HG03354 (cell line): Measurements from ENCODE around the gene TSPAN11.

Source experiments
- ATAC-seq: cut with Tn5 transposase; IDR thresholded peaks from one replicate; pipeline ENCODE4 v1.9.1; 2021; ENCODE audit warnings: mild to moderate bottlenecking; ENCODE audit not compliant: unreplicated experiment, poor library complexity, severe bottlenecking

The TSPAN11 gene

DNA sequence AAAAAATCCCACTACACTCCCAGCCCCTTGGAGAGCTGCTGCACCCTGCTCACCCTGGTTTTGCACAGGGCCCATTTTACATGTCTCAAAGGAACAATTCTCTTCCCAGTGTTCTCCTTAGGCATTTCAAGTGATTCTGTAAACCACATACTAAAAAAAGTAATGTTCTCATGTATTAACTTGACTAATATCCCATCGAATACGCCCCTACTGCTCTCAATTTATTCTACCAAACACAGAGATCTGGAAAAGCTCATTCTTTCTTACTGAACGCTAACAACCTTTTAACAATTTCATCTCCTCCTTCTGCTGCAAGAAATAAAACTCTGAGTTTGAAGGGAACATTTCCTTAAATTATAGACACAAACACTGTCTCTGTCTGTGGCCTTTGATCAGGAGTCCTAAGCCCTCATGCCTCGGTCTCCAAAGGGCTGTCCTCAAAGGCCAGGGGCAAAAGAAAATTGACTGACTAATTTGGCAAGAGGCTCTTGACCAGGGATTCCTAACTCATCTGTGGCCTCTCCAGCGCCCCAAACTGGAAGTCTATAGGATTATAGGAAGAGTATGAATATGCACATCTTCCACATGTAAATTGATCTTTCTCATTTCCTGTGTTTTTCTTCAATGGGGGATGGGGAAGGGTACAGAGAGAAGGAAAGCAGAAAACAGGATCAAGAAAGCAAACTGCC is 17.1 kb upstream of the TSPAN11 start:
- ATAC-seq, result no peak

DNA sequence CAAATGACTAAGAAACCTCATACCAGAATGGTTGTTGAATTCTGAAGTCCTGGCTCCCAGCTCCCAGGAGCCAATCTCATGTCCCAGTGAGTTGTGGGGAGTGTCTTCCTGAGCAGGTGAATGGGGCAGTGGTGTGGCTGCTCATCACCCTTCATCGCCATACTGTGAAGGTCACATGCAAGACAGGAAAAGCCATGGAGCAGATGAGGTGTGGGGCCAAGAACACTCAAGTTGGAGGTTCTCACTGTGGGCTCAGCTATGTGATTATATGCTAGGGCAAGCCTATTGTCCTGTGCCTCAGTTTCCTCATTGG is 16.6 kb upstream of the TSPAN11 start:
- ATAC-seq, result no peak

DNA sequence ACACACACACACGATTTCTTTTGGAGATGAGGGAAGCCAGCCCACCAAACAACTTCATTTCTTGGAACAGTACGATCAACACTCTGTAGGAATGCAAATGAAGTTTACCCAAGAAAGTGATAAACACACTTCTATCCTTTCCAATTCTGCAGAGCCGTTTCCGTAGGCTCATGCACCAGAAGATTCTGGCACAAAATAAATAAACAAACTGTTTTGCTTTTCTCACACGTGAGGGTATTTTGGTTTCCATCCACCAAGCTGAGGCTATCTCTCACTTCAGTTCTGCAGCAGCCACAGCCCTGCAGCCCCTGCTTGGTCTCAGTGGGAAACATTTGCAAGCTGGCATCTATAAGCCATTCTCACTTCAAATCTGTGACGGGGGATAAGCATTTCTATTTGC is 15.3 kb upstream of the TSPAN11 start:
- ATAC-seq, result no peak

DNA sequence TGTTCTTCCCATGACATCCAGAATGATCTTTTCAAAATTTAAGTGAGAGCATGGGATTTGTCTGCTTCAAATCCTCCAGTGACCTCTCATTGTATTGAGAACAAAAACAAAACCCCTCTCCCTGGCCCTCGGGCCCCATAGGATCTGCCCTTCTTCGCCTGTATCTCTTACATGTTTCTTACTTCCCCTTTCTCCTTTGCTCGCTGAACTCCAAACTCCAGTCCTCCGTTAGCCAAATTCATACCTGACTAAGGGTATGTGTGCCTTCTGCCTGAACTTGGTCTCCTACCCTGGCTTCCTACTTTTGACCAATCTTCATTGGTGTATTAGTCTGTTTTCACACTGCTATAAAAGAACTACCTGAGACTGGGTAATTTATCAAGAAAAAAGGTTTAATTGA is 13.2 kb upstream of the TSPAN11 start:
- ATAC-seq, result no peak

DNA sequence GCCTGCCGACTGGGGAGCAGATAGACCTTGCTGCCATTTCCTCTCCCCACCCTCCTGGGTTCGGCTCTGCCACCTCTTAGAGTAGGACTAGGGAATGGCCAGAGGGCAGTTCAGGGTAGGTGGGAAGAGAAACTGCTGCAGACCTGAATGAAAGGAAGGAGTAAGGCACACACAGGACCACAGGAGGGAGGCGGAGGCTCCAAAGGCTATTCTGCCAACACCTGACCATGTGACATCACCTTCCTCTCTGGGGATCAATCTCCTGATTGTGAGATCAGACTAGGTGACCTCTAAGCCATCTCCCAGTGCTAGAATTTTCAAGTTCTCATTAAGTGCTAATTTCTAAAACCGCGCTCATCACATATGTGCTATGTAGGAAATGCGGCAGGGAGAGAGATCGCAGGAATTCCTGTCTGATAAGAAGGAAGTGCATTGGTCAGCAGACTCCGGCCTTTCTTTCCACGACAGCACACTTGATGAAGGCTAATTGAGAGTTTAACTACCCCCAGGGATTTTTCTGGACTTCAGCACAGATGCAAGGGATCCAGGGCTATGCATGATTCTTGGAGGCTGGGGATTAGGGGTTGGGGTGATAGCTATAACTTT is 11.5 kb upstream of the TSPAN11 start:
- no peak for ATAC-seq

DNA sequence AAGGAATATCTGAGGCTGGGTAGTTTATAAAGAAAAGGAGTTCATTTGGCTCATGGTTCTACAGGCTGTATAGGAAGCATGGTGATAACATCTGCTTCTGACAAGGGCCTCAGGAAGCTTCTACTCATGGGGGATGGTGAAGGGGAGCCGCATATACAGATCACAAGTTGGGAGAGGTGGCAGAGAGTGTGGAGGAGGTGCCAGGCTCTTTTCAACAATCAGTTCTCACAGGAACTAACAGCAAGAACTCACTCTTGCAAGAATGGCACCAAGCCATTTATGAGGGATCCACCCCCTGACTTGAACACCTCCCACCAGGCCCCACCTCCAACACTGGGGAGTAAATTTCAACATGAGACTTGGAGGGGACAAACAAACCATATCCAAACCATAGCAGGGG is 3.5 kb upstream of the TSPAN11 start:
- ATAC-seq, result no peak

DNA sequence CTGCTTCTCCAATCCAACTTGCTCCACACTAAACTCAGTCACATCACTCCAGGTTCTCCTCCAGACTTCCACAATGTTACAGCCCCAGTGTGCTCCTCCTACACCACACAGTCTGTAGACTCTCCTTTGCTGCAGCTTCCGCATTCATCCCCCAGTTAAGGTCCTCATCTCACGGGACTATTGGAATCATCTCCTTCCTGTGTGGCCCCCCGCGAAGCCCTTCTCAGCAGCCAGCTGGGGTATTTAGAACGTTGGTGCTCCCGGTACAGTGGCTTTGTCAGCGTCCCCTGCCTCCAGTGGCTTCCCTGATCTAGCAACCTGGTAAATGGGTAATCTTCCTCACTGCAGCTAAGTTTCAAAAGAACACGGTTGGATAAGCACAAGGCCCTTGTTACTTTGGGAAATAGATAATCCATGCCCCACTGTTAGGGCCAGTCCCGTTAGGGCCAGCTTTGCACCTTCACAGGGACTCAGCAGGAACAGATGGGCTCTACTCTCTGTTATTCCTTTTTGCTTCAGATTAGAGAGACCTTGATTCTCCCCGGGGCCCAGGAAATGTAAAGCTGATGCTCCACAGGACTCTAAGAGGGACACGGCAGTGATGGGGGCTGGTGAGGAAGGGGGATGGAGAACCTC is 823 bp upstream of the TSPAN11 start:
- ATAC-seq, result no peak

DNA sequence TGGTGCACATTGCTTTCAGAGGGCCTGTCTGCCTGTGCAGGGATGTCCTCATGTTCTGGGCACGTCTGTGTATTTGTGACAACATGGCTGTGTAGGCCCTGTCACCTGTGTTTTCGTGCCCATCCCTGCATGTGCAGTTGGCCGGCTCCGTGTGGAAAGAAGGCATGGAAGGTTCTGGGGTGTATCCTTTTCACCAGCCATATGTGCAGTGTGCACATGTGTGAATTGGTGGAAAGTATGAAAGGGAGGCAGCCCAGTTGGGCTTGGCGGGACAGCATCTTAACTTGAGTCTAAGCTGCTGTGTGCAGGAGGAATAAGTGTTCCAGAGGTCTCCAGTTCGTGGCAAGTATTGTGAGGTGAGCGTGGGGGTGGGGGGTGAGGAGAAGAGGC is 669 bp downstream of the TSPAN11 start:
- ATAC-seq, result no peak

DNA sequence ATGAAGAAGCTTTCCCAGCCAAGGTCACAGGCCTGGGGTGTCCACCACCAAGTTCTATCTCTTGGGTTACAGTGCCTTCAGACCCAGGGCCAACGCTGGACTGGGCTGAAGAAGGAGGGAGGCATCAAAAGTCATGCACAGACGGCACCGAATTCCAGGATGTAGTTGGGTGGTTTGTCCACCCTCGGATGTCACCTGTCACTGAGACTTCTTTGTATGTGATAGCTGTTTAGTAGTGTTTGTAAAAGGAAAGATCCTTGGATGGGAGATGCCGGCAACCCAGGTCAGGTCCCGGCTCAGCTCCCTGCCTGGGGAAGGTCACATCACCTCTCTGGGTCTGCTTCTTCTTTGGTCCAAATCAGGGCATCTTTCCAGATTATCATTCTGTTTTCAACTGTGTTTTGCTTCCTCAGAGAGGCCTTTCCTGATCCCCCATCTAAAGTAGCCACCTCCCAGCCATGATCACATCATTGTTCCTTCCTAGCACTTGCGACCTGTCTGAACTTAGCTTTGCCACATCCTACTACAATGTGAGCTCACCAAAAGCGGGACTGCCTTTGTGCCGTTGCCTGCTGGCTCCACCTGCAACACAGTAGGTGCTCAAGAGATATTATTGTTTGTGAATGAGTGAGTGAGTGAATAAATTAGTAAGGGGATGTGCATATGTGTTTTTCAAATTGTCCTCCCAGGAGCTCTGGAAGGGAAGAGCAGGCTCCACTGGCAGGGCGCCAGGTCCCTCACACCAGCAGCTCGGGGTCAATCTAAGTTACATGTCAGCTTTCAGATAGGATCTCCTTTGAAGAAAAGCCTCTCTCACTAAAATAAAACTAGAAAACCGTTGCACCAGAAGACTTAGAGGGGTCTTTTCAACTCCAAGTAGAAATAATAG is 2.1 kb downstream of the TSPAN11 start:
- ATAC-seq, result no peak

DNA sequence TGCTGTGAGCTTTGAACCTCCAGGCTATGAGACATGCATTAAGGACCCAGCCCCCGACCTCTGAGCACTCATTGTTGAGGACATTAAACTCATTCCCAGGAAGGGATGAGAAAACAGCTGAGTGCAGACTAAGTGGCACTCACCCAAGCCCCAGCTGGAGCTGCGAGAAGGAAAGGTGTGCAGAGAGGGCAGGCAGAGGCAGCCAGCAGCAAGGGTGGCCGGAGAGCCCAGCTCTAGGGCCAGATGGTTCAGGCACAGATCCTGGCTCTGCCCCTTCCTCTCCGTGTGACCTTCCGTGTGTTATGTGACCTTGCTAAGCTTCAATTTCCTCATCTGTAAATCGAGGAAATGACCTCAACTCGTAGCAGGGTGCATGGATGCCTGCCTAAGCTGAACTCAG is 3.7 kb downstream of the TSPAN11 start:
- no peak for ATAC-seq

DNA sequence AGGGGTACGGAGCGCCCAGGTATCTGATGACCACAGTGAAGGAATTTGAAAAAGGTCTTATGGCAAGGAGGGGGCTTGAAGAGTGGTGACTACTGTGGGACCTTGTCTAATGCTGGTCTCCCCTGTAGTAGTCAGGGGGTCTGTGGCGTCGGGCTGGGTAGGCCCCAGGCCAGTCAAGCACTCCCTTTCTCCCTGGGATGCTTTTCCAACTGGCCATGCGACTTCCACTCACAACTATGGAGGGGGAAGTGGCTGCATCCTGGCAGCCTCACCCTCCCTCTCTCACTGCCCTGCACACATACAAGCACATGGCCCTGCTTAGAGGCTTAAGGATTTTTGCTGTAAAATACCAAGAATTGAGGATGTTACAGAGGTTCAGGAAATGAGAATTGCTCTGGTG is 4.1 kb downstream of the TSPAN11 start:
- ATAC-seq, result no peak

DNA sequence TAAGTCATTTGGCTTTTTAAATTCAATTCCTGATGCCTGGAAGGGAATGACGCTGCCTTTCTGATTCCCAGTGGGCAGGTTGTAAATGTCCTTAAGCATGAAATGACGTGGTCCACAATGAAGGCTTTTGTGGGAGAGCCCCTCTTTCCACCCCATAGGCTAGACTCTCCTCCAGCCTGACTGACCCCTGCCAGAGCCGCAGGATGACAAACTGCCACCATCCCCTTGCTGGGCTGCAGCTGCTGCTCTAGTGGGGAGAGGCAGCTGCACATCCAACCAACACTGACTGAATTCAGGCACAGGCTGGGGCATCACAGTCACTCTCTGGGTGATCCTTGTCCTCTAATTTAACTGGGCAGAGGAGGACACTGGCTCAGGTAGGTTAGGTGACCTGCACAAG is 6.3 kb downstream of the TSPAN11 start:
- no peak for ATAC-seq

DNA sequence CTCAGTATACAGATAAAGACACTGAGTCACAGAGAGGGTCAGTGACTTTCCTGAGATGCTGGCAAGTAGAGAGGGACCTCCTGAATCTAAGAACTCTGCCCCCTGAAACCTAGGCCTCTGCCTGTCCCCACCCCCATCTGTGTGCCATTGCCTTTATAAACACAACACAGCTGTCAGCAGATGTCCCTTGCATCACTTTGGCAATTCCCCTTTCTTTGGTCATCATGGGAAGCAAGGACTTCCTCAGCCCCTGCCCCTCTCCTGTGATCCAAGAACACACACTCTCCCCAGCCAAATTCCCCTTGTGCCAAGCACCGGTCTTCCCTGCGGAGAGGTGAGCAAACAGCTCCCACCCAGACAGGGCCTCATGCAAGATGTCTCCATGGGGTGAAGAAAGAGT is 8.3 kb downstream of the TSPAN11 start:
- no peak for ATAC-seq

DNA sequence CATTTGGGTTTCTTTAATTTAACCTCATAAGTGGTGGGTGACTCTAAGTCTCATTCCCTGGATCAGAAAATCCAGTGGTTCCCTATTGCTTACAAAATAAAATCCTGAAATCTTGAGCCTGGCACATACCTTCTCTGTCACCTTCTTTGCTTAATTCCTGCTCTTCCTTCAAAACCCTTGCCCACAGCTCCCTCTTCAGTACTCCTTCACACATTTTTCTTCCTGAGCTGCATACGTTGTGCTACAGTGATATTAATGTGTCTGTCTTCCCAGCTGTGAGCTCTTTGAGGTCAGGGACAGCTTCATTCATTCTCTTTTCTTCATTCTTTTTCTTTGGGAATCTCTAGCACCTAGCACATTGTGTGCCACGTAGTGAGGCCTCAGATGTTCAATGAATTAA is 9.5 kb downstream of the TSPAN11 start:
- ATAC-seq, result no peak

DNA sequence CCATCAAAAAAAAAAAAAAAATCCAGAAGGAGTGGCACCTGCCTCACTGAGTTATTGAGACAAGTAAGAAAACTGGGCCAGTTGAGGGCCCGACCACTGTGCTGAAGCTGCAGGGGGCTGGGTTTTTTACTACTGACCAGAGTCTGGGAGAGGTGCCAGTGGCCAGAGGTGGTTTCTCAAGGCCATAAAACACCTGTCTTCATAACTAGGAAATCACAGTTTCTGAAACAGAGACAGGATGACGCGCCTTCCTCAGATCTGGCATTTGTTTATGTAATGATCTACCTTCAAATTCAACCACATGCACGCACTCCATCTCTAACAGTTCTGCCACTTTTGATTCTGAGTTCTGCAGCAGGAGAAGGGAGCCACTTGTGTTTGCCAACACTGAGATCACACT is 12.7 kb downstream of the TSPAN11 start:
- no peak for ATAC-seq

DNA sequence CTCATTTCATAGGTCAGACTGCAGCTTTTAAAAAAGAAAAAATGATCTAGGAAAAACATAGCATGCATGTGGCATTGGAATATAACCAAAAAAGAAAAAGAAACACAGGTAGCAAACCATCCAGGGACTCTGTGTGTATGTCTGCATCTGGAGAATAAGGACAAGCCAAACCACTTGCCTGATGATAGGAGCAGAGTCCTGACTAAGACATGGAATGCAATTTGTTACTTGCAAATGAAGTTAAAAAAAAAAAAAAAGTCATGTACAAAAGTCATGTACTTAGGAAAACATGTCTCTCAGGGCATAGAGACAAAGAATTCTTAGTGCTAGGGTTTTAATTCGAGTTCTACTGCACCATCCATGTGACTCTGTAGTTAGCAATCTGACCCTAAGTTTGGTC is 15.9 kb downstream of the TSPAN11 start:
- ATAC-seq, result no peak

DNA sequence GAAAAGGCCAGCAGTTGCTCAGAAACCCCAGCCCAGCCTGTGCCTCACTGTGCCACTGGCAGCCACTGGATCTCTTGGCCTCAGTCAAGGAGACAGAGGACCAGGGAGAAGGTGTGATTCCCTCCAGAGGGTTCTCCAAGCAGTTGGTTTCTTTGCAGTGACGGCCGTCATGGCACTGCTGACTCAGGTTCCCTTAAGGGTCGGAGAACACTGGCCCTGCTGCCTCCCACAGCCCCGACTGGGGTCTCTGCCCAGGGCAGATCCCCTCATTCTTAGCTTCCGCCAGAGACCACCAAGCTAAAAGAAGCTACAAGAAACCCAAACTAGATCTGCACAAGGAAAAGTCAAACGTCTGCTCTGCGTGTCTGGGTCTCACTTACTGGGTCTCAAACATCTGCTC is 16.4 kb downstream of the TSPAN11 start:
- ATAC-seq, result no peak

DNA sequence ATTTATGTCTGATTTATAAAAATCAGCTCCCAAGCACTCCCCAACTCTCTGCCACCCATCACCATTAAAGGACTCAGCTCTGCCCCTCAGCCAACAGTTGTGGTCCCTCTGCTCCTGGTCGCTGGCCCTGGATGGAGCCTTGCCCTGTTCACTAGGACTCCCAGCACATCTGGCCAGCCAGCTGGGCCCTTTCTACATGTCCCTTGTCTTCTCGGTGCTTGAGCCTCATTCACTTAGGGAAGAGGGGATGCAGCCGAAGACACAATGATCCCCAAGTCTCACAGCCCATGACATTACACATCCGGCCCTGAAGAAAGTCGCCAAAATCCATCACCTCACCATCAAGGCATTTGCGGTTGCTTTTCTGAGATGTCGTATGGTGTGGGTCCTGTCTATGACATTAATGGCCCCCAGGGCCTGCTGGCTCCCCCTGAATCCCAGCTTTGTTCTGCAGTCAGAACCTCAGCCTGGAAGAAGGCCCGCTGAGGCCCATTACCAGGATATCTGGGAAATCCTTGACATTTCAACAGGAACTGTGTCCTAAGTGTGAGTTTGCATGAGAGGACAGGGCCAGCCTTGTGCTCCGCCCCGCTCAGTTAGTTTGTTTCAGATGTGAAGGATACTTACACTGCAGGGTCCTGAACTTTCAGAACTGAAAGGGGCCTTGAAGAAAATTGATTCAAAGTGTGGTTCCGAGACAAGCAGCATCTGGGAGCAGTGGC is 19.1 kb downstream of the TSPAN11 start:
- ATAC-seq, result no peak

DNA sequence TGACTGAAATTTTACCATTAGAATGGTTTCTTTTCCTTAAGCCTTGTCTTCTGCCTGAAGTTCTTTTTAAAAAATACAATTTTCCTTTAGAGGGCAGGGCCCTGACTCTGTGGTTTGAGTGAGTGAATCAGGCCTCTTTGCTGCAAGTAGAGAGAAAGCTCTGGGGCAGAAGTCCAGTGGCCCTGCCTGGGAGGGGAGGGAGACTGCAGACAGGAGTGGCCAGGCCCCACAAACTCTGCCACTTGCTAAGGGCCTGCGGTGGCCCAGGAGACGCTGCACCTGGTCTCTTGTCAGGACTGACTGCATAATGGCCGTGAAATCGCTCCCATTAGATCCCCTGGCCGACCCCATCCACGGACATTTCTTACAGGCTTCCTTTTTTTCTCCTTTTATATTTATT is 25.5 kb downstream of the TSPAN11 start:
- no peak for ATAC-seq

DNA sequence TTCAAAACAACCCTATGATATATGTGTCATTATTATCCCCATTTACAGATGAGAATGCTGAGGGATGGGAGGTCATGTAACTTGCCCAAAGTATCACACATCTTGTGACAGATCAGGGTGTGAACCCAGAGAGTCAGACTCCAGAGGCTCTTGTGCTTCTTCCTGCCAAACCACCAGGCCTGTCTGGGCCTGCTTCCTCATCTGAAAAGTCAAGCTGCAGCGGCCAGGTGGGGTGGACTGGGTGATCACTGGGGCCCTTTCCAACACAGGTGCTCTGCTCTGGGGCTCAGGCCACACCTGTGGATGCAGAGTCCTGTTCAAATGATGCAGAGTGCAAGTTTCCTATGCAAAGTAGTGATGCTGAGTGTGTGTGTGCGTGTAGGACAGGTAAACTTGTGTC is 26.7 kb downstream of the TSPAN11 start:
- no peak for ATAC-seq
